ENCODE measurements around the gene RAVER2. TPM values are rescaled to one million over a fixed set of nuclear protein-coding genes. Genes with fewer than 3 reads are reported as not detected.
"Not testable (repeated sequence)": the region's sequence is repeated elsewhere in the genome, so short reads cannot be mapped to it uniquely, and the experiment has no call there.

RAVER2 gene
- total RNA-seq, 1 donor from 2014 or later, result 18.6 TPM

GRCh38 chr1:64775113-64775512 is 30.2 kb downstream of the RAVER2 start:
- H3K27me3 Mint-ChIP-seq (ENCODE audit: low read depth), result no peaks in the 10 kb centered on the region
- H3K36me3 Mint-ChIP-seq, result peaks cover 44% of the 10 kb centered on the region
- no peak for DNase-seq (ENCODE audit: low spot score in 2 of 2, unreplicated experiment in 2 of 2)
- no peak for TF ChIP-seq CTCF (IDR thresholded peaks at IDR 0.05; ENCODE audit: unreplicated experiment)
- H3K9me3 Mint-ChIP-seq, result peaks cover 30% of the 10 kb centered on the region
- no peaks in the 10 kb centered on the region for H3K4me1 Mint-ChIP-seq
- no peak overlapping the region for H3K4me3 Mint-ChIP-seq
- no peak overlapping the region for H3K27ac Mint-ChIP-seq

GRCh38 chr1:64782044-64782443 is 37.2 kb downstream of the RAVER2 start:
- peaks cover 26% of the 10 kb centered on the region for H3K36me3 Mint-ChIP-seq
- DNase-seq (ENCODE audit: low spot score in 2 of 2, unreplicated experiment in 2 of 2); H3K9me3 Mint-ChIP-seq; H3K27me3 Mint-ChIP-seq (ENCODE audit: low read depth); H3K4me1 Mint-ChIP-seq; H3K27ac Mint-ChIP-seq; H3K4me3 Mint-ChIP-seq: not testable (repeated sequence)

DNA sequence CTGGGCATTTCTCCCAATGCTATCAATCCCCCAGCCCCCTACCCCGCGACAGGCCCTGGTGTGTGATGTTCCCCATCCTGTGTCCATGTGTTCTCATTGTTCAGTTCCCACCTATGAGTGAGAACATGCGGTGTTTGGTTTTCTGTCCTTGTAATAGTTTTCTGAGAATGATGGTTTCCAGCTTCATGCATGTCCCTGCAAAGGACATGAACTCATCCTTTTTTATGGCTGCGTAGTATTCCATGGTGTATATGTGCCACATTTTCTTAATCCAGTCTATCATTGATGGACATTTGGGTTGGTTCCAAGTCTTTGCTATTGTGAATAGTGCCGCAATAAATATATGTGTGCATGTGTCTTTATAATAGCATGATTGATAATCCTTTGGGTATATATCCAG is 38.0 kb downstream of the RAVER2 start:
- H3K36me3 Mint-ChIP-seq, result peaks cover 26% of the 10 kb centered on the region
- H3K27ac Mint-ChIP-seq; H3K9me3 Mint-ChIP-seq; H3K27me3 Mint-ChIP-seq (ENCODE audit: low read depth); DNase-seq (ENCODE audit: low spot score in 2 of 2, unreplicated experiment in 2 of 2); H3K4me3 Mint-ChIP-seq; H3K4me1 Mint-ChIP-seq: not testable (repeated sequence)

DNA sequence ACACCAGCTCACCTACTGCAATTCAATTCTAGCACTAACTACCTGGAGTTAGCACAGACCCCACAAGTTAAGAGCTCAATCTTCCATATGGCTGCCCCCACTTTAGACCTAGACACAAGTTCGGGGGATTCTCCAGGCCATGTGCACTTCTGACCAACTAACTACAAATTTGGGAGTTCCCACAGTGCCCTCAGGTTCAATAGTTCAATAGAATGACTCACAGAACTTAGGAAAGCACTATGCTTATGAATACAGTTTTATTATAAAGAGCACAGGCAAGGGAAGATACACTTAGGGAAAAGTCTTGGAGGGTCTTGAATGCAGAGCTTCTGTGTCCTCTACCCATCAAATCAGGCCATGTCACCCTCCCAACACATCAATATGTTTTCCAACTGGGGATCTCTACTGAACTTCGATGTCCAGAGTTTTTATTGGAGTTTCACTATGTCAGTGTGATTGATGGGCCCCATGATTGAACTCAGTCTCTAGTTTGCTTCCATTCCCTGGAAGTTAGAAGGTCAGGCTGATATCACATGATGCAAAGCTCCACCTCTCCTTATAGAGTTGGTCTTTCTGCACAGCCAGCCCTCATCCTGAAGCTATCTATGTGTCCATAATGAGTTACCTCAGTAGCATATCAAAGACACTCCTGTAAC is 46.1 kb downstream of the RAVER2 start:
- peaks cover 37% of the 10 kb centered on the region for H3K36me3 Mint-ChIP-seq
- TF ChIP-seq CTCF (IDR thresholded peaks at IDR 0.05; ENCODE audit: unreplicated experiment), result no peak
- no peak for DNase-seq (ENCODE audit: low spot score in 2 of 2, unreplicated experiment in 2 of 2)
- no peaks in the 10 kb centered on the region for H3K27me3 Mint-ChIP-seq (ENCODE audit: low read depth)
- H3K27ac Mint-ChIP-seq, result no peak overlapping the region
- no peaks in the 10 kb centered on the region for H3K4me1 Mint-ChIP-seq
- no peak overlapping the region for H3K4me3 Mint-ChIP-seq
- H3K9me3 Mint-ChIP-seq, result peaks cover 25% of the 10 kb centered on the region

- Mint-ChIP-seq H3K27me3 (ENCODE audit: low read depth) (no peaks in the 10 kb centered on the region), H3K4me1 (no peaks in the 10 kb centered on the region), H3K9me3 (peaks cover 15% of the 10 kb centered on the region), H3K36me3 (peaks cover 16% of the 10 kb centered on the region), H3K4me3 (no peak overlapping the region), H3K27ac (no peak overlapping the region)
- no peak for TF ChIP-seq CTCF (IDR thresholded peaks at IDR 0.05; ENCODE audit: unreplicated experiment)
- no peak for DNase-seq (ENCODE audit: low spot score in 2 of 2, unreplicated experiment in 2 of 2)
Observed at GRCh38 chr1:64798872-64799271, 54.0 kb downstream of the RAVER2 start.

DNA sequence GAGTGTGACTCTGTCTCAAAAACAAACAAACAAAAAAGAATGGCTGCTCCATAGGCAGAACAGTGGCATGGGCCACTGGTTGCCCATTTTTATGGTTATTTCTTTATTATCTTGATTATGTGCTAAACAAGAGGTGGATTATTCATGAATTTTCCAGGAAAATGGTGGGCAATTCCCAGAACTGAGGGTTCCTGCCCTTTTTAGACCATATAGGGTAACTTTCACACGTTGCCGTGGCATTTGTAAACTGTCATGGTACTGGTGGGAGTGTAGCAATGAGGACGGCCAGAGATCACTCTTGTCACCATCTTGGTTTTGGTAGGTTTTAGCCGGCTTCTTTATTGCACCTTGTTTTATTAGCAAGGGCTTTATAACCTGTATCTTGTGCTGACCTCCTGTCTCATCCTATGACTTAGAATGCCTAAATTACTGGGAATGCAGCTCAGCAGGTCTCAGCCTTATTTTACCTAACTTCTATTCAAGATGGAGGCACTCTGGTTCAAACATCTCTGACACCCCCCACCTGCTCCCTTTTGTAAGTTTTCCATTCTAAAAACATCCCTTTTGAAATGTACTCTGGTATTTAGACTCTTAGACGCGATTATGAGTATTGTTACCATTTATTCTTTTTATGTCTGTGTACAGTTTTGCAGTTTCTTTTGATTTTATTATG is 57.1 kb downstream of the RAVER2 start:
- no peak overlapping the region for H3K4me3 Mint-ChIP-seq
- no peak overlapping the region for H3K27ac Mint-ChIP-seq
- H3K9me3 Mint-ChIP-seq, result peaks cover 9% of the 10 kb centered on the region
- H3K36me3 Mint-ChIP-seq, result peaks cover 18% of the 10 kb centered on the region
- no peaks in the 10 kb centered on the region for H3K4me1 Mint-ChIP-seq
- no peak for TF ChIP-seq CTCF (IDR thresholded peaks at IDR 0.05; ENCODE audit: unreplicated experiment)
- H3K27me3 Mint-ChIP-seq (ENCODE audit: low read depth), result no peaks in the 10 kb centered on the region
- no peak for DNase-seq (ENCODE audit: low spot score in 2 of 2, unreplicated experiment in 2 of 2)
